Activated naive CD4-positive, alpha-beta T cell treated with Interleukin-2 at 50 U/mL for 16 hours (primary cell): ENCODE data around the gene ZMYND11.

Experiments
- DNase-seq: peaks from one replicate; pipeline ENCODE4 v3.0.0-alpha.2; 2020

The ZMYND11 gene

DNA sequence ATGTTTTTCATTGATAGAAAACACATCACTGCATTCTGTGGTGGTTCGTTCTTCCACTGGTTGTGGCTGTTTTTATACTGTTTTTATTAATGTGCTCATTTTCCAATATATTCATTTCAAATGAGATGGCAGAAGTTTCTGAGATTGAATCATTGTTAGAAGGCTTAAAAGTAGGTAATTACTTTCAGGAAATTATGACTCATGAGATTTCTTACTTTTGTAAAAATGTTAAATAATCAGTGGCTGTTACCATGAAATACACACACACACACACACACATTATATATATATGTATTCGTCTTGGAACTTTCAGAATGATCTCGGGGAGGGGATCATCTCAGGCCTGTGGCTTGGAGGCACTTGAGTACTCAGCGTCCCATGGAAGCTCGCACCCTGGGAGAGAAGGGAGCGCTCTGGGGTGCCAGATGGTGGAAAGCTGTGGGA is 66.1 kb downstream of the ZMYND11 start:
- no peak for DNase-seq

DNA sequence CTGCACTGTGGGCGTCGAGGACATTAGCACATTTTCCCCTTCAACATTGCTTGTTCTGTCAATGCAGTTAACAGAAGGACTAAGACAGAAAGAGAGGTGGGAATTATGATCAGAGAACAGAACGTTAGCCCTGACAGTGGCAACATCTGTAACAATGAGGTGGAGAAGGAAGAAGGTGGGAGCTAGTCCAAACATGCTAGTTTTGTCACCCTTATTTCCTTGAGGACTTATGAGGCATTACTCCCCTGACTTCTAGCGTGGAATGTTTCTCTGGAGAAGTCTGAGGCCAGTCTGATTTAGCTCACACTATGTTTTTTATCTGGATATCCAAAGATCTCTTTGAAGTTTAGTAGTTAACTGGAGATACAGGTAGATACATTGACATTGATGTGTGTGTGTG is 73.4 kb downstream of the ZMYND11 start:
- DNase-seq, result no peak

DNA sequence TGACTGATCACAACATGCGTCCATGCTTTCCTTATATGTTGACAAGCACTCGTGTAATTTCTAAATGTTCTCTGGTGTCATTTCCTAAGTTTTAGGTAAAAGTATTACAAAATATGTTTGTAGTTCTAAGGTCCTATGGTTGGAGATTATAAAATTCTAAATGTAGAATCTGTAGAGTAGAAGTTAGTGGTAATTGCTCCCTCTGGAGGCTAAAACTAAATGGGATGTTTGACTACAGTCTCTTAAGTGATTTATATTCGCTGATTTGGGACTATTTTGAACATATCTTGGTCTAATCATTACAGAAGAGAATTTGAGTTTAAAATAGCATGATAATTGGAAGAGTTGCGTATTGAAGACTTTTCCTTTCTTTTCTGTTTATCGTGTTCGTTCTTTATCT is 74.1 kb downstream of the ZMYND11 start:
- DNase-seq, result no peak

DNA sequence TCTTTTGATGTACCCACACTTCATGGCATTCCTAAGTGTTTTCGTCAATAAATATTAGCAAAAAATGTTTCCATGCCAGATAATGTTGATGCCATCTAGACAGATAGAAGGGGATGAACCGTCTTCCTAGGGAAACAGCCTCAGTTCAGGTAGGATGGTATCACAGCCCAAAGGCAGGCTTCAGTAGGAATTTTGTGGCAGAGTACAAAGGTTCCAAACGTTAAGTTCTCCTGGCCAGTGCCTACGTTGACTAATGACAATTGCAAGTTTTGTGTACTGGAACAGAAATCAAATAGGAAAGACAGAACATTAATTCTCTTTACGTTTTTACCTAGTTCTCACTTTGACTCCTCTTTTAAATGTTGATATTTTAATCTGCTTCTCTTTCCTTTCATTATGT is 75.0 kb downstream of the ZMYND11 start:
- DNase-seq, result no peak

DNA sequence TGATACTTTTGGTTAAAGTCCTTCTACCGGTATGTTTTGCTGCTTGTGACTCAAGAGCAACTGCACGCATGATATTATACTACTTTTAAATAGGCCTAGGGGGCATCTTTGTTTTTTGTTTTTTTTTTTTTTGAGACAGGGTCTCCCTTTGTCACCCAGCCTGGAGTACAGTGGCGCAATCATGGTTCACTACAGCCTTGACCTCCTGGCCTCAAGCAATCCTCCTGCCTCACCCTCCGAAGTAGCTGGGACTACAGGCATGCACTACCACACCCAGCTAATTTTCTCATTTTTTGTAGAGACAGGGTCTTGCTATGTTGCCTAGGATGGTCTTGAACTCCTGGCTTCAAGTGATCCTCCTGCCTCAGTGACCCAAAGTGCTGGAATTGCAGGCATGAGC is 80.2 kb downstream of the ZMYND11 start:
- no peak for DNase-seq

DNA sequence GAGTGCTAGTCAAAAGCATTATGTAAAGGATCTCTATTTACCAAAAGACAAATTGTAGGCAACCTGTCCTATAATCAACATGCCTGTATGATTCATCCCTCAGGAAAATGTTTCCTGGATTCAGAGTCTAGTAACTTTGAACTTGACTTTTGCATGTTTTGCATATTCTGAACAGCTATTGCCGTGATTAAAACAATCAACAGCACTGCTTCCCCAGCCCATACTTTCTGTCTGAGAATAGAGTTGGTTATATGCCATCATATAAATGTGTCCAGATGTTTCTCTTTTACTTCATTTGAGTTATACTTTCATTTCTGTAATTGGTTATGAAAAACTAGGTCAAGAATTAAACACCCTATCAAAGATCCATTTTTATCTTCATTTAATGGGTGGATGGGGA is 83.5 kb downstream of the ZMYND11 start:
- DNase-seq, result no peak

DNA sequence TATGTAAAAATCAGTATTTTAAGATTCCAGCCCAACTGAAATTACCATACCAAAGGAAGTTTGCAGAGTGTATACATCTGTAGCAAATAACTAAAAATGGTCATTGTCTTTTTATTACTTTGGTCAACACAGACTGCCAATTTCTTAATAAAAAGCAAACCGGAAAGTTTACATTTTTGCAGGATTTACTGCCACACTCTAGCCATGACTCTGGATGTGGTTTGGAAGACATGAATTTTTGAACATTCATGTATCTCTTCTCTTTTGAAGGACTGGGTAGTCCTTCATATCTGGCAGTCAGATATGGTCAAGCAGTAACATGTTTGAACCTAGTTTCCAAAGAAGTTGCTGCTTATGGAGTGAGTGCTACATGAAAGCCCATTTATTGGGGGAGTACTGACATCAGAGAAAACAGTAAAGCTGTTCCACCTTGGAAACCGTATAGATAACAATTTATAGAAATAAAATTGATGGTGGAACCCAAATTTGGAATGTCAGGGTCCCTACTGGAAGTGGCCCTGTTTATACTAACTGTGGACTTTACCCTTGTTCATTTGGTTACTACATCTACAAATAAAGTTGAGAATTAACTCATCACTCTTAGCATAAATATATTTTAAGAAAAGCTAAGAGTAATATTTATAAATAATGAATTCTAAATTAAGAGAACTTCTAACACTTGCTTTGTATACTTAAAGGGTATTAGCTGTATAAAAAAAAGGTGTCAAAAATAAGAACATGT is 84.6 kb downstream of the ZMYND11 start:
- DNase-seq, result no peak

DNA sequence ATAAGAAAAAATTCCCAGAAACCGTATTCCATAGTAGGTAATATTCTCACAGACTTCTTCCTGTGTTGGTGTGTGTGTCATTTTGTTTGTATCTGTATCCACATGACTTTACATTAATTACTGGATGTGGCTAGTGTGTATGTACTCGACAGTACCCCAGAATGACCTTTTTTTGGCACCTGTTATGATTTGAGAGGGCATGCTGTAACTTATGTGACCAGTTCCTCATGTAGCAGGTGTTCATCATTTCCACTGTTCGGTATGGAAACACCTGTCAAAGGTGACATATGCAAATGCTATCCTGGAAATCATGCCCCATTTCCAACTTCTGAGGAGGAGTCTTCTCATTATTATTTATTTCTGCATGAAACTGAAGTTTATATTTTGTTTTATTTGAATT is 89.3 kb downstream of the ZMYND11 start:
- no peak for DNase-seq

DNA sequence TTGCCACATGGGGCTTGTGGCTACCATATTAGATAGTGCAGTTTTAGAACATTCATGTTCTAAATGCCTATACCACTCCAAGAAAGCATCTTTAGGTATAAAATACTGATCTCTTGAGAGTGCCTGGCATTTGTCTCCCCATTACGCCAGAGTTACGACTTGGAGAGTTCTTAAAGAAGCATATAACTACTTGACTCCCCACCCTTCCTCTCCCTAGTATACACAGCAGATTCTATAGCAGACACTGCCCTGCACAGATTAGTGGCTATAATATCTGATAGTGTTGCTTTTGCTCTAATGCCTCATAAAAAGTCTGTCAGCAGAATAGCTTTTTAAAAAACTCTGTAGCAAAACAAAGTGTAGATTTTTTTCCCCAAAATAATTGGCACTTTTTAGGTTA is 90.8 kb downstream of the ZMYND11 start:
- DNase-seq, result no peak

DNA sequence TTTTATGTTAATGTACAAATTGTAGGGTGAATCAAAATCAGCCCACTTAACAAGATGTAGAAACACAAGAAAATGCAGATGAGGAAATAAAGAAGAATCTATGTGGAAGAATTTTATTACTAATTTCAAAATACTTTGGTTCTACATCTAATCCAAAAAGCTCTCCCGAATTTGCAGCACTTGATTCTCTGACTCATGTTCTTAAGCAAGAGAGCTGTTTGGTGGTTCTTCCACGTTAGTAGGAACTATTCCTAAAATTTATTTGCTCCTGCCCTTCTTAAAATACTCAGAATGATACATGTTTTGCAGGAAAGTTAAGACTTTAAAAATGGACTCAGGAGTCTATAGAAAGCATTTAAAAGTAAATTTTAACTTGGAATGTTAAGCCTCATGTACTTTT is 91.8 kb downstream of the ZMYND11 start:
- DNase-seq, result no peak

DNA sequence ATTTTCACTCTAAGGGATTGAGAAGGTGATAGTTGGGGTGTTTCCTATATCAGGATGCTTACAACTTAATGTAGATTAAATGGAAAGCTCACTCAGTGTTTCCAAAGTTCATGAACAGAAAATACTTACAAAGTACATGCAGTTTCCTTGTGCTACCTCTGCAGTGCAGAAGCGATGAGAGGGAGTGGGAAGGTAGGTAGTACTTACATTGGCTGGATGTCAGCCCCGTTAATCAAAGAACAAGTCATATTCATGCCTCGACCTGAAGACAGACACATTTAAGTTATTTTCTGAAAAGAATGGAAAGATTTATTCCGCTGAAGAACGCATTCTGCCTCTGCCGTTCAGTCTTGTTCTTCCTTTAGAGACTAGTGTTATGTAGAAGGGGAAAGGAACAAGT is 93.1 kb downstream of the ZMYND11 start:
- DNase-seq, result no peak

DNA sequence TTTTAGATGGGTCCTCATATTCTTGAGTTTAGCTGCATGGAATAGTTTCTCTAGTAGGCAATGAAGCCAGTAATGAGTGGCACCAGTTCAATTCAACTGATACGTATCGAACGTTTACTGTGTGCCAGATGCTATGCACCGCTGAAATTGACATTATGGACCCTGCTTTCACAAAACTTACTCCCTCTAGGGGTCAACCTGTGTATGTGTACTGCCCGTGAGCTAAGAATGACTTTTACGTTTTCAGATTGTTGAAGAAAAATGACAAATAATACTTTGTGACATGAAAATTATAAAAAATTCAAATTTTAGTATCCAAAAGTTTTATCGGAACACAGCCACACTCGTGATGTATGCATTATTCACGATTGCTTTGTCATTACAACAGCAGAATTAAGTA is 95.5 kb downstream of the ZMYND11 start:
- no peak for DNase-seq

DNA sequence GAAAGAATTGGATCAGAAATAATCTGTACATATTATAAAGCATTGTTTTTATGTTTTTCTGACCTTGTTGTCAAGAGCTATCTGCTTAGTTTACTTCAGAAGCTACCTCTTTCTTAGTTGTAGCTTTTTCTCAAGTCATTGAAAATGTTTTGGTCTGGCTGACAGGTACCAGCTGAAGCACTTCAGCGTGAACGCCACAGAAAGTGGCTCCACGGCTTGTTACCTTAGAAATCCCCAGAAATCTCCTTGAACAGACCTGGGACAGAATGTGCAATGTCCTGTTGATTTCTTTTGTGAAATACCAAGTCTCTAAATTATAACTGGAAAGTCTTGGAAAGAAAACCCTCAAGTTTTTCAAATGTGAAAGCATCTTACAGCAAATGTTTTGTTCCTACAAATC is 96.8 kb downstream of the ZMYND11 start:
- DNase-seq, result no peak

DNA sequence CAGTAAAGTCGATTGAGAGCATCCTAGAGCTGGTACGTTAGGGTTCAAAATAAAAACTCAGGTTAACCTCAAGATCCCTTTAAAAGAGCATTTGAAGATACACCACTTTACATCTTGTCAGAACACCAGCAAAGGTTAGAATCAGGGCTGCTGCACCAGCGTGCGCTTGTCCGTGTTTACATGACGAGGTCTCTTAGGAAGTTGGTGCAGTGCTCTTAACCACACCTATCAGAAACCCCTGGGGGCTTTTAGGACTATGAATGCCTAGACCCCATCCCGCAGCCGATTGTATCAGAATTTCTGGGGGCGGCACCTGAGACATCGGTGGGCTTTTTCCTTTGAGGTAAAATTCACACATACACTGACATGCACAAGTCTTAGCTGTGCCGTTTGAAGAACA is 97.6 kb downstream of the ZMYND11 start:
- DNase-seq, result no peak

DNA sequence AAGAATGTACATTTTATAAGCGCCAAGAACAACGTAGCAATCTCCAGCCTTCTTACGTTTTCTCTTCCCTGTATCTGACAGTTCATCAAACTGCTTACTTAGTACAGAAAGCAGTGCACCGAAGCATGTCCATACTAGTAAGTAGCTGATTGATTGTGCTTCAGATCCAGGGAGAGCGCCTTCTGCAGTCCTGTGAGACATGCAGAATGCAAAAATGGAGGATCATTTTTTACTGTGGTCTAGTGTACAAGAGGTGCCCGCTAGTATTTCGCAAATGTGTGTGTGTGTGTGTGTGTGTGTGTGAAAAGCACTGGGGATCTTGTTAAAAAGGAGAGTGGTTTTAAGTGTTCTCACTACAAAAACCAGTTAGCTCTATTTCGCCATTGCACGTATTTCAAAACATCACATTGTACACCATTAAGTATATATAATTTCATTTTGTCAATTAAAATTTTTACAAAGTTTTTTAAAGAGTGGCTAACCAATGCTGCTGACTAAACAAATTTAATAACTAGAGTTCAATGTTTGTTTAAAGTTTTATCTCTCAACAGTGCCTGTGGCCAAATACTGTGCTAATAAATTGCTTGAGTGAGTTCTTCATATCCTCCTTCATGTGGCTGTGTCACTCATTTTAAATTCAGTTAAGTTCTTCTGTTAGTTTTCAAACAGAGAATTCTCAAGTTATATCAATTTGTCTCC is 99.6 kb downstream of the ZMYND11 start:
- no peak for DNase-seq

DNA sequence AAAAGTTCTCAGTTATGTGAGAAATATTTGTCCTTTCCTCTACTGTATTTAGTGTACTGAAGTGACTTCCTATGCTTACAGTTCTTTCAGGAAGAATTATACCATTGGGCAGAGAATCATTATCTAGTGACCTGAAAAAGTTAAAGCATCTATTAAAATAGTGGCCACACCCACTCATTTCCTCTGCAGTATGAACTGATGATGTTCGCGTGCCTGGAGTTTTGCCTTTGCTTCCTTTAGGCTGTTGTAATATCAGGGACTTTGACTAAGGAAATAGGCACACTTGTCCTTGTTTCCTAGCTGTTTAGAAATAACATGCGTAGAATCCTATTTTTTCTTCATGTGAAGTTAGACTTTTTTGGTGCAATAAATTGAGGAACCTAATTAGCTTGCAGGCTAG is 100.7 kb downstream of the ZMYND11 start:
- DNase-seq, result no peak

DNA sequence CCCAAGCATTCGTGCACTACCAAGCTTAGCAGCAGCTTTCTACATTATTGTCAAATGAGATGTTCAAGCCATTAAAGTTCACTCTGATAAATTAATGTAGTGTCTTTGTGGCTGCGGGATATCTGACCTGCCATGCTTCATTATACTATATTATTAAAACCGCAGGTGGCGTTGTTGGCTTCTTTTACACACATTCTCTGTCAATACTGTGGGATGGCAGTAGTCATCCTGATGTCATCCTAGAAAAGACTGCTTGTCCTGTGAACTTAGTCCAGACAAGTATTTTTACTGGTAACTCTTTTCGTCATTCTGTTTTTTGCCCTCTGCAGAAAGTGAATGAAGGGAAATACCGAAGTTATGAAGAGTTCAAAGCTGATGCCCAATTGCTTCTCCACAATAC is 103.9 kb downstream of the ZMYND11 start:
- DNase-seq, result no peak

DNA sequence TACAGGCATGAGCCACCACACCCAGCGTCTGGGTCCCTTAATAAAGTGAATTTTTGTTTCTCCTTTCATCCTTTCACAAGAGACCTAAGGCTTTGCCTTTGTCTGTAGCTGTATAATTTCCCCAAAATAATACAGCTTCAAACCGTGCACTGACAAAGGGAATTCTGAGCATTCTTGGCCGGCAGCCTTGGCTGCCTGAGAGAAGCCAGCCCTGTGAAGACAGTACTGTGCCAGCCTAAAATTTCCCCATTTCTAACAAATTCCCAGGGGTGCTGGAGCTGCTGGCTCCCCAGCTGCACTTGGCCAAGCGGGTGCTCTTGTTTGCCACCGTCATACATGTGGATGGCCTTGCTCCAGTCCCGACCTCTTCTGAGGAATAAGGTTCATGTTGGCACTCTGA is 106.2 kb downstream of the ZMYND11 start:
- no peak for DNase-seq

DNA sequence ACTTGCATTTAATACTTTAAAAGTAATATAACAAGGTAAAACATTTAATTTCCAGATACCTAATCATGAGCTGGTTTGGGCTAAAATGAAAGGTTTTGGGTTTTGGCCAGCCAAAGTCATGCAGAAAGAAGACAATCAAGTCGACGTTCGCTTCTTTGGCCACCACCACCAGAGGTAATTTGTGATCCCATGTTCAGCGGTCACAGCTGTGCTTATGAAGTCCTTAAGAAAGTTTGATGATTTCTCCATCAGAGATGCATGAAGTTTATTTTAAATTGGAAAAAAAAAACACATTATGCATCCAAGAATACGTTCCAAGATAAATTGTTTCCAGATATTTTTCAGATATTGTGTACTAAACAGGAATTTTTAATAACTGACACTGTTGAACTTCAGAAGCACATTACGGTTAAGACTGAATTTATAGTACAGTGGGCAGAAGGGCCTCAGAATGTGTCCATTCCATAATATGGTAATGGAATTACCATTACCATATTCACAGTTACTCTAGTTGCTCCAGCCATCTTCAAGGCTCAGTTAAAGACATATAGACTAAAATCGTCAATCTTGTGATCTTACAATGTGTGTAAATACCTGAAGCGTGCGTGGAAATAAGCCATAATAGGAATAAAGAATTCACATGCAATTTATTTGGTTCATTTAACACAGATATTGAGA is 106.8 kb downstream of the ZMYND11 start:
- no peak for DNase-seq

DNA sequence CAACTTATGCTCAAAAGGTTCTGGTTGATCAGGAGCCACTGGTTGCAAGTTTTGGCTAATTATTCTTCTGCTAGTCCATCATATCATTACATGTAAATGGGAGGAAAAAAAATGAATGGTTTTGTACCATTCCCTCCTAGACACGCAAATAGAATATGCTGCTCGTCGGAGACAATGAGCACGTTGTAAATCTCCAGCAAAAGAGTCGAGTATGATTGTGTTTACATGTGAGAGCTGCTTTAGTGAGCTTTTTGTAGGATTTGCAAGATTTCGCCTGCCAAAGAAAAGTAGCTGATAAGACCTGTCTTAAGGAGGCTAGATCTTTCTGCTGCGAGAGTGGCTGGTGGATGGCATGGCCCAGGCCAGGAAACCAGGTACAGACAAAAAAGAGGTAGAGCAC is 109.0 kb downstream of the ZMYND11 start:
- DNase-seq, result no peak

DNA sequence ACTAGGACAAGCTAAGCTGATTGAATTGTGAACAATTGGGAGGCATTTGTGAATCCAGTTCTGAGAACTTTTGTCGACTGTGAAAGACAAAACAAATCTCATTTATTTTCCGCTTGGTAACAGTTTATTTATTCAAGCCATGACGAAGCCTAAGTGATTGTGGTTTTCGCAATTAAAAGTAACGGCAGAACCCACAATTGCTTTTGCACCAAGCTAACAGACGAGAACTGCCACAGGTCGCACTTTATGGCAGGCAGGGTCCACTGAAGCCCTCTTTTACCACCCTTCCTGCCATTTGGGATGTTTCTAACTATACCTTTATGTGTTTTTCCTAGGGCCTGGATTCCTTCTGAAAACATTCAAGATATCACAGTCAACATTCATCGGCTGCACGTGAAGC is 111.2 kb downstream of the ZMYND11 start:
- no peak for DNase-seq

DNA sequence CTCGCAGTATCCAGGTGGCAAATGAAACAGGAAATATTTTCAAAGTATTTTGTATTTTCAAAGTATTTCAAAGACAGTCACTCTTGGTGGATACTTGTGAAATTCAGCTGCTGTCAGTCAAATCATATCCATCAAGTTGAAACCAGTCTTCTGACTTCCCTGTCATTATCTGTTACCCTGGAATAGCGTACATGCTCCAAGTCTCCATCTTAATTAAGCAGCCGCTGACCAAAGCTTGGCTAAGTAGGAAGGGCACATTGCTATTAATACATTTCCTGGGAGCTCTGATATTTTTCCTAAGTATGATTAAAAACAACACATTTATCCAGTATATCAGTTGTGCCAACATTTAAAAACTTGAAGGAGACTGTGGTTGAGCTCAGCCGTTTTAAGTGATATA is 112.2 kb downstream of the ZMYND11 start:
- DNase-seq, result no peak

DNA sequence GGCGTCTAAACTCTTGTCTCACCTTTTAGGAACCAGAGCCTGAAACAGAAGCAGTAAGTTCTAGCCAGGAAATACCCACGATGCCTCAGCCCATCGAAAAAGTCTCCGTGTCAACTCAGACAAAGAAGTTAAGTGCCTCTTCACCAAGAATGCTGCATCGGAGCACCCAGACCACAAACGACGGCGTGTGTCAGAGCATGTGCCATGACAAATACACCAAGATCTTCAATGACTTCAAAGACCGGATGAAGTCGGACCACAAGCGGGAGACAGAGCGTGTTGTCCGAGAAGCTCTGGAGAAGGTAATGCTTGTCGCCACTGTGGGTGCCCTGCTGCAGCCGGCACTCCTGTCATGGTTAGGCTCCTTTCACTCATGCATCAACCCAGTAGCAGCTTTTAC is 113.1 kb downstream of the ZMYND11 start:
- DNase-seq, result no peak

DNA sequence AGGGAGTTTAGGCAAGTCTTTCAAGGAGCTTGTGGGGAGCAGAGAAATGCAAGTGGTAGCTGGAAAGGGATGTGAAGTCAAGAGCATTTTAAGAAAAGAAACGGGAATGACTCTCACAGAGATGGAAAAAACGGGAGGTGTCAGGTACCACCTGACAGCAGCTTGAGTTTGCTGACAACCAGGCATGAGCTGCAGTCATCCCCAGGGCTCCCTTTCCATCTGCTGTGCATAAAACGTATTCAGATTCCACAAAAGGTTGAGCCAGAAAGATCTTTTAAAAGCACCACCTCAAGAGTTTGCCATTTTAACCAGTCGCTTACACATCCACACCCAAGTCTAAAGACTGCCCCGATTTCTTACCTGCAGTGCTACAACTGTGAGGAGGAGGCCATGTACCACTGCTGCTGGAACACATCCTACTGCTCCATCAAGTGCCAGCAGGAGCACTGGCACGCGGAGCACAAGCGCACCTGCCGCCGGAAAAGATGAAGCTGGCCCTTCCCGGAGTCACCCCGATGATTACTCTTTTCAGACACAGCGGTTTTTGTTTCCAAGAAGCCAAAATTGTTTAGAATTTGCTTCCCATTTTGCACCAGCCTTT is 116.8 kb downstream of the ZMYND11 start:
- no peak for DNase-seq
